ENCODE data around the gene ARGLU1.
A peak's percentile ranks its signal among the peaks of the same experiment; 100 is the strongest.

Gene ARGLU1

GRCh38 chr13:106532111-106532929 is 35.6 kb downstream of the ARGLU1 start:
- no peak for DNase-seq (ENCODE audit: extremely low spot score)
- TF ChIP-seq FOXK2 (IDR thresholded peaks at IDR 0.05) (no peak), CTBP1 (IDR thresholded peaks at IDR 0.05; ENCODE audit: borderline replicate concordance) (no peak), L3MBTL2 (conservative IDR thresholded peaks at IDR 0.05) (no peak), ARNT (IDR thresholded peaks at IDR 0.05) (no peak), HDGF (IDR thresholded peaks at IDR 0.05; ENCODE audit: borderline replicate concordance) (no peak), FOXA1 (IDR thresholded peaks at IDR 0.05) (no peak), NFRKB (IDR thresholded peaks at IDR 0.05) (no peak), SP1 (IDR thresholded peaks at IDR 0.05) (no peak), ZNF384 (IDR thresholded peaks at IDR 0.05) (no peak), TARDBP (IDR thresholded peaks at IDR 0.05) (no peak), BHLHE40 (IDR thresholded peaks at IDR 0.05; ENCODE audit: borderline replicate concordance) (no peak), FOXM1 (IDR thresholded peaks at IDR 0.05; ENCODE audit: borderline replicate concordance) (no peak)
- POLR2A ChIA-PET, result no interaction called here
- CTCF ChIA-PET, result interaction anchor here (0.6 to 1.1 kb wide), 2 partner anchors 23 to 130 kb away, joined by 3 read pairs; no protein-coding TSS in a partner anchor

GRCh38 chr13:106530980-106531481 is 36.9 kb downstream of the ARGLU1 start:
- POLR2A ChIA-PET, result interaction anchor here (0.7 kb wide), 1 partner anchor 36 kb away, joined by 3 read pairs; the partner anchor contains the start of gene ARGLU1
- TF ChIP-seq FOXM1 (IDR thresholded peaks at IDR 0.05; ENCODE audit: borderline replicate concordance) (no peak), NFRKB (IDR thresholded peaks at IDR 0.05) (no peak), LEF1 (IDR thresholded peaks at IDR 0.05; ENCODE audit: borderline replicate concordance) (no peak), ARNT (IDR thresholded peaks at IDR 0.05) (no peak), TARDBP (IDR thresholded peaks at IDR 0.05) (no peak), SUZ12 (IDR thresholded peaks at IDR 0.05) (no peak), ZNF384 (IDR thresholded peaks at IDR 0.05) (no peak)
- no peak for DNase-seq (ENCODE audit: extremely low spot score)
- CTCF ChIA-PET, result interaction anchor here (0.6 to 1.1 kb wide), 2 partner anchors 129 to 395 kb away, joined by 3 read pairs; no protein-coding TSS in a partner anchor

GRCh38 chr13:106530171-106530851 is 37.6 kb downstream of the ARGLU1 start:
- no peak for TF ChIP-seq BHLHE40 (IDR thresholded peaks at IDR 0.05; ENCODE audit: borderline replicate concordance)
- no peak for TF ChIP-seq NFRKB (IDR thresholded peaks at IDR 0.05)
- TF ChIP-seq FOXK2 (IDR thresholded peaks at IDR 0.05), result no peak
- TF ChIP-seq PKNOX1 (IDR thresholded peaks at IDR 0.05), result no peak
- TF ChIP-seq LEF1 (IDR thresholded peaks at IDR 0.05; ENCODE audit: borderline replicate concordance), result no peak
- no peak for TF ChIP-seq L3MBTL2 (conservative IDR thresholded peaks at IDR 0.05)
- TF ChIP-seq FOXM1 (IDR thresholded peaks at IDR 0.05; ENCODE audit: borderline replicate concordance), result no peak
- DNase-seq (ENCODE audit: extremely low spot score), result no peak
- CTCF ChIA-PET, result no interaction called here
- POLR2A ChIA-PET, result interaction anchor here (0.7 kb wide), 1 partner anchor 37 kb away, joined by 3 read pairs; the partner anchor contains the start of gene ARGLU1

GRCh38 chr13:106529415-106530170 is 38.3 kb downstream of the ARGLU1 start:
- CTCF ChIA-PET, result interaction anchor here (0.7 kb wide), 2 partner anchors 113 to 300 kb away, joined by 3 read pairs; no protein-coding TSS in a partner anchor
- no peak for DNase-seq (ENCODE audit: extremely low spot score)

GRCh38 chr13:106528718-106529414 is 39.1 kb downstream of the ARGLU1 start:
- TF ChIP-seq PKNOX1 (IDR thresholded peaks at IDR 0.05) (peak; percentile 25; the same call in 1 of the 2 replicates), ELF4 (IDR thresholded peaks at IDR 0.05) (no peak)
- DNase-seq (ENCODE audit: extremely low spot score), result no peak
- POLR2A ChIA-PET, result interaction anchor here (1.5 kb wide), 1 partner anchor 383 kb away, joined by 3 read pairs; no protein-coding TSS in a partner anchor
- CTCF ChIA-PET, result interaction anchor here (0.7 kb wide), 2 partner anchors 113 to 300 kb away, joined by 3 read pairs; no protein-coding TSS in a partner anchor

More at GRCh38 chr13:106529415-106530170, 38.3 kb downstream of the ARGLU1 start:
- POLR2A ChIA-PET, result no interaction called here
- TF ChIP-seq SUZ12 (IDR thresholded peaks at IDR 0.05) (no peak), CTBP1 (IDR thresholded peaks at IDR 0.05; ENCODE audit: borderline replicate concordance) (no peak), ELF4 (IDR thresholded peaks at IDR 0.05) (no peak), SP1 (IDR thresholded peaks at IDR 0.05) (no peak), LEF1 (IDR thresholded peaks at IDR 0.05; ENCODE audit: borderline replicate concordance) (no peak), FOXA1 (IDR thresholded peaks at IDR 0.05) (no peak)

GRCh38 chr13:106527826-106528225 is 40.1 kb downstream of the ARGLU1 start:
- ChIA-PET CTCF (no interaction called here), POLR2A (interaction anchor here (1.4 to 1.5 kb wide), 2 partner anchors 382 to 555 kb away, joined by 3 read pairs; no protein-coding TSS in a partner anchor)

More at GRCh38 chr13:106527826-106528225, 40.1 kb downstream of the ARGLU1 start:
- no peak for DNase-seq (ENCODE audit: extremely low spot score)
- TF ChIP-seq FOXK2 (IDR thresholded peaks at IDR 0.05) (no peak), HDGF (IDR thresholded peaks at IDR 0.05; ENCODE audit: borderline replicate concordance) (no peak), ZNF384 (IDR thresholded peaks at IDR 0.05) (no peak), SUZ12 (IDR thresholded peaks at IDR 0.05) (no peak), NFRKB (IDR thresholded peaks at IDR 0.05) (no peak), CTBP1 (IDR thresholded peaks at IDR 0.05; ENCODE audit: borderline replicate concordance) (no peak), ARNT (IDR thresholded peaks at IDR 0.05) (no peak), ELF4 (IDR thresholded peaks at IDR 0.05) (no peak), TARDBP (IDR thresholded peaks at IDR 0.05) (no peak), FOXM1 (IDR thresholded peaks at IDR 0.05; ENCODE audit: borderline replicate concordance) (no peak), FOXA1 (IDR thresholded peaks at IDR 0.05) (no peak), BHLHE40 (IDR thresholded peaks at IDR 0.05; ENCODE audit: borderline replicate concordance) (no peak), LEF1 (IDR thresholded peaks at IDR 0.05; ENCODE audit: borderline replicate concordance) (no peak), L3MBTL2 (conservative IDR thresholded peaks at IDR 0.05) (no peak), SP1 (IDR thresholded peaks at IDR 0.05) (no peak), PKNOX1 (IDR thresholded peaks at IDR 0.05) (no peak)
